Astrocyte (in vitro differentiated cells and primary cell): ENCODE data around the gene ISG15. TPM values are rescaled to one million over a fixed set of nuclear protein-coding genes. Genes with fewer than 3 reads are reported as not detected.

Source experiments
- DNase-seq: peaks from one replicate; pipeline ENCODE4 v3.0.0-alpha.2; 2010; ENCODE audit warnings: low read depth
- FAIRE-seq: peaks from 2 replicates; lab custom pipeline; 2011; peaks lifted over from hg19 to GRCh38; lab: Jason Lieb, UNC
- H2AFZ ChIP-seq: 2 replicates; pipeline ENCODE4 v1.6.0; 2012; ENCODE audit warnings: low read depth, low read length, inconsistent platforms
- H3K27ac ChIP-seq: 2 replicates; pipeline ENCODE4 v1.5.1; 2011; ENCODE audit warnings: low read depth, low read length, inconsistent platforms
- H3K27me3 ChIP-seq: 2 replicates; pipeline ENCODE4 v1.6.0; 2011; ENCODE audit warnings: low read length, inconsistent platforms; ENCODE audit not compliant: insufficient read depth
- H3K36me3 ChIP-seq: 2 replicates; pipeline ENCODE4 v1.5.1; 2011; ENCODE audit warnings: low read length, inconsistent platforms; ENCODE audit not compliant: insufficient read depth
- H3K4me1 ChIP-seq: 2 replicates; pipeline ENCODE4 v1.5.1; 2011; ENCODE audit warnings: low read length, inconsistent platforms; ENCODE audit not compliant: insufficient read depth
- H3K4me2 ChIP-seq: 2 replicates; pipeline ENCODE4 v1.6.0; 2012; ENCODE audit warnings: low read length, inconsistent platforms
- H3K4me3 ChIP-seq: 2 replicates; pipeline ENCODE4 v1.5.1; 2011; ENCODE audit warnings: low read depth, mild to moderate bottlenecking, low read length, inconsistent platforms; ENCODE audit not compliant: insufficient read depth
- H3K79me2 ChIP-seq: 2 replicates; pipeline ENCODE4 v1.6.0; 2012; ENCODE audit warnings: mild to moderate bottlenecking, low read length, inconsistent platforms; ENCODE audit not compliant: insufficient read depth
- H3K9ac ChIP-seq: 2 replicates; pipeline ENCODE4 v1.6.0; 2012; ENCODE audit warnings: mild to moderate bottlenecking, low read length, inconsistent platforms
- H3K9me3 ChIP-seq: 2 replicates; pipeline ENCODE4 v1.5.1; 2012; ENCODE audit warnings: low read depth, mild to moderate bottlenecking, low read length, inconsistent platforms; ENCODE audit not compliant: insufficient read depth
- H4K20me1 ChIP-seq: 2 replicates; pipeline ENCODE4 v1.6.0; 2012; ENCODE audit warnings: low read length, inconsistent platforms; ENCODE audit not compliant: insufficient read depth
- H3K27ac Mint-ChIP-seq: one replicate; pipeline ENCODE4 v1.8.0; 2021; ENCODE audit warnings: mild to moderate bottlenecking, mixed read lengths; ENCODE audit not compliant: unreplicated experiment
- H3K27me3 Mint-ChIP-seq: one replicate; pipeline ENCODE4 v1.8.0; 2021; ENCODE audit warnings: low read depth, mixed read lengths; ENCODE audit not compliant: unreplicated experiment
- H3K36me3 Mint-ChIP-seq: one replicate; pipeline ENCODE4 v1.8.0; 2021; ENCODE audit warnings: low read depth, mixed read lengths; ENCODE audit not compliant: unreplicated experiment
- H3K4me1 Mint-ChIP-seq: one replicate; pipeline ENCODE4 v1.8.0; 2021; ENCODE audit warnings: low read depth, mixed read lengths; ENCODE audit not compliant: unreplicated experiment
- H3K4me3 Mint-ChIP-seq: one replicate; pipeline ENCODE4 v1.8.0; 2021; ENCODE audit warnings: mild to moderate bottlenecking, moderate library complexity, mixed read lengths; ENCODE audit not compliant: unreplicated experiment
- H3K9me3 Mint-ChIP-seq: one replicate; pipeline ENCODE4 v1.8.0; 2021; ENCODE audit warnings: mild to moderate bottlenecking, mixed read lengths; ENCODE audit not compliant: unreplicated experiment
- EZH2 ChIP-seq: IDR thresholded peaks from 2 replicates; pipeline ENCODE4 v1.6.1; 2012; ENCODE audit warnings: mild to moderate bottlenecking, low read length, inconsistent platforms; ENCODE audit not compliant: insufficient read depth
- total RNA-seq: library from RNA; stranded (reverse); gene quantifications from 2 replicates; pipeline ENCODE4 v1.2.1, GENCODE V29; 2021
- TF ChIP-seq, protein P1 (sequence below): IDR thresholded peaks from 2 replicates; pipeline ENCODE4 v1.5.1; 2011; ENCODE audit warnings: low read depth, mild to moderate bottlenecking, inconsistent platforms, low read length, moderate library complexity; ENCODE audit not compliant: insufficient read depth

Gene ISG15
- total RNA-seq, 1 donor from 2014 or later: 1,830 TPM

DNA sequence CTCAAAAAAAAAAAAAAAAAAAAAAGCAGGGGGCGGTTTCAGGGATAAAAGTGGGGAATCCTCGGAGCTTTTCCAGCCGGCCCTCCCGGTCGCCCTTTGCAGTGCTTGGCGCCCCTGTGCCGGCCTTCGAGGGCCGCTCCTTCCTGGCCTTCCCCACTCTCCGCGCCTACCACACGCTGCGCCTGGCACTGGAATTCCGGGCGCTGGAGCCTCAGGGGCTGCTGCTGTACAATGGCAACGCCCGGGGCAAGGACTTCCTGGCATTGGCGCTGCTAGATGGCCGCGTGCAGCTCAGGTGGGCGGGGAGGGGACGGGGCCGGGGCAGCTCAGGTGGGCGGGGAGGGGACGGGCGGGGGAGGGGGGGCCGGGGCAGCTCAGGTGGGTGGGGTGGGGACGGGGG, 35.5 kb downstream of the ISG15 start:
- Histone ChIP-seq H3K27ac (no peak overlapping the region), H2AFZ (no peak overlapping the region), H3K4me2 (no peak overlapping the region), H3K4me3 (no peak overlapping the region), H3K9ac (no peak overlapping the region), H3K27me3 (no peaks in the 10 kb centered on the region), H3K36me3 (peaks cover 7% of the 10 kb centered on the region), H3K79me2 (peaks cover 7% of the 10 kb centered on the region), H3K9me3 (no peaks in the 10 kb centered on the region), H3K4me1 (no peaks in the 10 kb centered on the region), H4K20me1 (peaks cover 37% of the 10 kb centered on the region)
- no peak for FAIRE-seq
- H3K9me3 Mint-ChIP-seq: no peaks in the 10 kb centered on the region
- H3K36me3 Mint-ChIP-seq: peaks cover 18% of the 10 kb centered on the region
- no peaks in the 10 kb centered on the region for H3K4me1 Mint-ChIP-seq
- no peaks in the 10 kb centered on the region for H3K27me3 Mint-ChIP-seq
- no peak for TF ChIP-seq EZH2
- TF ChIP-seq, protein P1, sequence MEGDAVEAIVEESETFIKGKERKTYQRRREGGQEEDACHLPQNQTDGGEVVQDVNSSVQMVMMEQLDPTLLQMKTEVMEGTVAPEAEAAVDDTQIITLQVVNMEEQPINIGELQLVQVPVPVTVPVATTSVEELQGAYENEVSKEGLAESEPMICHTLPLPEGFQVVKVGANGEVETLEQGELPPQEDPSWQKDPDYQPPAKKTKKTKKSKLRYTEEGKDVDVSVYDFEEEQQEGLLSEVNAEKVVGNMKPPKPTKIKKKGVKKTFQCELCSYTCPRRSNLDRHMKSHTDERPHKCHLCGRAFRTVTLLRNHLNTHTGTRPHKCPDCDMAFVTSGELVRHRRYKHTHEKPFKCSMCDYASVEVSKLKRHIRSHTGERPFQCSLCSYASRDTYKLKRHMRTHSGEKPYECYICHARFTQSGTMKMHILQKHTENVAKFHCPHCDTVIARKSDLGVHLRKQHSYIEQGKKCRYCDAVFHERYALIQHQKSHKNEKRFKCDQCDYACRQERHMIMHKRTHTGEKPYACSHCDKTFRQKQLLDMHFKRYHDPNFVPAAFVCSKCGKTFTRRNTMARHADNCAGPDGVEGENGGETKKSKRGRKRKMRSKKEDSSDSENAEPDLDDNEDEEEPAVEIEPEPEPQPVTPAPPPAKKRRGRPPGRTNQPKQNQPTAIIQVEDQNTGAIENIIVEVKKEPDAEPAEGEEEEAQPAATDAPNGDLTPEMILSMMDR: no peak
- H3K4me3 Mint-ChIP-seq: no peak overlapping the region
- H3K27ac Mint-ChIP-seq: no peak overlapping the region
- no peak for DNase-seq

DNA sequence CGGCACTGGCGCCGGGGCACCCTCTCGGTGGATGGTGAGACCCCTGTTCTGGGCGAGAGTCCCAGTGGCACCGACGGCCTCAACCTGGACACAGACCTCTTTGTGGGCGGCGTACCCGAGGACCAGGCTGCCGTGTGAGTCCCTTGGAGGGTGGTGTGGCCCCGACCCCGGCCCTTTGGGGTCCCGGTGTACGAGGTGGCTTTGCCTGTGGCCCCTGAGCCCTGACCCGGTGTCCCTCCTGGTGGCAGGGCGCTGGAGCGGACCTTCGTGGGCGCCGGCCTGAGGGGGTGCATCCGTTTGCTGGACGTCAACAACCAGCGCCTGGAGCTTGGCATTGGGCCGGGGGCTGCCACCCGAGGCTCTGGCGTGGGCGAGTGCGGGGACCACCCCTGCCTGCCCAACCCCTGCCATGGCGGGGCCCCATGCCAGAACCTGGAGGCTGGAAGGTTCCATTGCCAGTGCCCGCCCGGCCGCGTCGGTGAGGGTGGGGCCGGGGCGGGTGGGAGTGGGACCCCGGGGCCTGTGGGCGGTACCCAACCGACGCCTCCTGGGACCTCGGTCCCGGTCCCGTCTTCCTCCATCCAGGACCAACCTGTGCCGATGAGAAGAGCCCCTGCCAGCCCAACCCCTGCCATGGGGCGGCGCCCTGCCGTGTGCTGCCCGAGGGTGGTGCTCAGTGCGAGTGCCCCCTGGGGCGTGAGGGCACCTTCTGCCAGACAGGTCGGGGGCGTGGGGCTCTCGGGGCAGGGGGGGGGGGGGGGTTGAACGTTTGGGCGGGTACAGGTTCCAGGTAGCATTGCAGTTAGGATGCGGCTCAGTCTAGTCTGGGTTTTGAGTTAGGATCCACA, 36.2 kb downstream of the ISG15 start:
- Histone ChIP-seq H3K36me3 (peaks cover 7% of the 10 kb centered on the region), H3K27me3 (no peaks in the 10 kb centered on the region), H3K4me2 (no peak overlapping the region), H3K79me2 (peaks cover 4% of the 10 kb centered on the region), H3K4me1 (no peaks in the 10 kb centered on the region), H4K20me1 (peaks cover 41% of the 10 kb centered on the region), H3K4me3 (no peak overlapping the region), H3K27ac (no peak overlapping the region), H3K9me3 (no peaks in the 10 kb centered on the region), H3K9ac (no peak overlapping the region), H2AFZ (no peak overlapping the region)
- FAIRE-seq (no peak), DNase-seq (no peak)
- TF ChIP-seq, protein P1: no peak
- no peak for TF ChIP-seq EZH2
- no peaks in the 10 kb centered on the region for H3K9me3 Mint-ChIP-seq
- H3K4me1 Mint-ChIP-seq: no peaks in the 10 kb centered on the region
- H3K27me3 Mint-ChIP-seq: no peaks in the 10 kb centered on the region
- H3K36me3 Mint-ChIP-seq: peaks cover 19% of the 10 kb centered on the region
- H3K27ac Mint-ChIP-seq: no peak overlapping the region
- H3K4me3 Mint-ChIP-seq: no peak overlapping the region

DNA sequence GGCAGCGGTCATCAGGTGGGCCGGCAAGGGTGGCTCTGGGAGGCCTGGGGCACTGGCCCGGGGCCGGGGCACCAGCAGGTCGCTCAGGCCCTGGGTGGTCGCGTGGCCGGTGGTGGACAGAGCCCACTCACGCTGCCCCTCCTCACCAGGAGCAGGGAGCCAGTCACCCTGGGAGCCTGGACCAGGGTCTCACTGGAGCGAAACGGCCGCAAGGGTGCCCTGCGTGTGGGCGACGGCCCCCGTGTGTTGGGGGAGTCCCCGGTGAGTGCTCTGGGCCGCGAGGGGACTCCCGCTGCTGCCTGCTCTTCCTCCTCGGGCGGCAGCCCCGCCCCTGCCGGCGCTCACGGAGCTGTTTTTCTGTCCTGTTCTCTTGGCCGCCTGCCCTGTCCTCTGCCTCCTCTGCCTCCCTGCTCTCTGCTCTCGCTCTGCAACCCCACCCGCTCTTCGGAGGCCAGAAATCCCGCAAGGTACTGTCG, 37.3 kb downstream of the ISG15 start:
- Histone ChIP-seq H2AFZ (no peak overlapping the region), H3K27me3 (no peaks in the 10 kb centered on the region), H3K36me3 (peaks cover 7% of the 10 kb centered on the region), H3K4me1 (no peaks in the 10 kb centered on the region), H3K4me3 (no peak overlapping the region), H3K79me2 (no peaks in the 10 kb centered on the region), H3K4me2 (no peak overlapping the region), H4K20me1 (peaks cover 38% of the 10 kb centered on the region), H3K9ac (no peak overlapping the region), H3K27ac (no peak overlapping the region), H3K9me3 (no peaks in the 10 kb centered on the region)
- H3K9me3 Mint-ChIP-seq: no peaks in the 10 kb centered on the region
- H3K4me3 Mint-ChIP-seq: no peak overlapping the region
- no peak for DNase-seq
- no peak overlapping the region for H3K27ac Mint-ChIP-seq
- no peaks in the 10 kb centered on the region for H3K4me1 Mint-ChIP-seq
- peaks cover 15% of the 10 kb centered on the region for H3K36me3 Mint-ChIP-seq
- H3K27me3 Mint-ChIP-seq: no peaks in the 10 kb centered on the region
- no peak for TF ChIP-seq EZH2
- TF ChIP-seq, protein P1: no peak
- FAIRE-seq: no peak
